GM10248 (cell line): ENCODE results near the gene FAM83C.

Experiments
- CTCF ChIA-PET: fragments of 300-600 bp; sonication (Branson Sonifier 250); formaldehyde crosslinking; extraction: SDS; loops from one replicate; lab custom pipeline; 2021; ENCODE audit warnings: antibody characterized with exemption; lab: Yijun Ruan, JAX
- POLR2A ChIA-PET: fragments of 350-650 bp; sonication (Branson Sonifier 250); formaldehyde crosslinking; extraction: SDS; loops from one replicate; lab custom pipeline; 2020; ENCODE audit warnings: antibody characterized with exemption; lab: Yijun Ruan, JAX
- DNase-seq: peaks from one replicate; pipeline ENCODE4 v3.0.0; 2012; ENCODE audit errors: extremely low spot score
- TF ChIP-seq, protein P1 (sequence below): IDR thresholded peaks from 2 replicates; pipeline ENCODE4 v1.5.1; 2012; ENCODE audit warnings: mild to moderate bottlenecking, low read depth; ENCODE audit errors: extremely low read depth, missing control alignments, control extremely low read depth

Gene FAM83C

DNA sequence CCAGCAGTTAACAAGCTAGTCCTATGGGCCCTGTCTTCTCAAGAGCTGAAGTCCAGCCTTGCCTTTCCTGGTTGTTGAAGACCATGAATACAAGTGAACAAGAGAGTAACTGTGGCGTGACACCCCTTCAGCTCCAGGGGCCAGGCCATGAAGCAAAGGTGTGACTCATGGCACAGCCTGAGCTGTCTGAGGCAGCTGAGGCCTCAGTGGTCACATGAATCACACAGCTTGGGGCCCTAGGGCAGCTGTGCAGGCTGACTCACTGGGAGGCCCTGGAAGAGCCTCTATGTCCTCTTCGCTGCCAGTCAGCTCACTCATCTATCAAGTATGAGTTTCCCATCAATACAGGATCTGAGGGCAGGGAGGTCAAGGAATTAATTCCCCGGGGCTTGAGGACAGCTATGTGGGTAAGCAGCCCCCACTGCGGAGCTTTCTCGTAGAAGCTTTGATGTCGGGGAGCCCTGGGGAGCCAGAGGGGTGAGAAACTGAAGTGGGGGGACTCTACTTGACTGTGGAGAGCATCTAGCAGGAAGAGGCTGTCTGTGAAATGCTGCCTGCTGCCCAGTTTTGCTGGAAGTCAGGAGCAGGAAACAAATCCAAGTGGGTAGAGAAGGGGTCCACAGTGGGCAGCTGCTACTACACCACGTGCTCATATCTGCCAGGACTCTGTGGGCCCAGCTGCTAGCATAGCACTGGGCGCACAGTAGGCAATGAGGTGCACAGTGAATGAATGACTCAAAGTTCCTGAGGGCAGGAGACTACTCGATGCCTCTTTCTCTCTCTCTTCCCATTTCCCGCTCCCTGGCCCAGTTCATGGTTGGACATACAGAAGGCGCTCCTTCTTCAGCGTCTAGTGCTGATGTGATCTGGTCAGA, 13.7 kb upstream of the FAM83C start:
- ChIA-PET CTCF (interaction anchor here (0.7 to 13.6 kb wide), 20 partner anchors 3 to 744 kb away, joined by 3 to 108 read pairs (median 4); partner anchors contain the start of genes CEP250 and GDF5), POLR2A (interaction anchor here (0.6 kb wide), 1 partner anchor 427 kb away, joined by 5 read pairs; no protein-coding TSS in a partner anchor)
- TF ChIP-seq, protein P1, sequence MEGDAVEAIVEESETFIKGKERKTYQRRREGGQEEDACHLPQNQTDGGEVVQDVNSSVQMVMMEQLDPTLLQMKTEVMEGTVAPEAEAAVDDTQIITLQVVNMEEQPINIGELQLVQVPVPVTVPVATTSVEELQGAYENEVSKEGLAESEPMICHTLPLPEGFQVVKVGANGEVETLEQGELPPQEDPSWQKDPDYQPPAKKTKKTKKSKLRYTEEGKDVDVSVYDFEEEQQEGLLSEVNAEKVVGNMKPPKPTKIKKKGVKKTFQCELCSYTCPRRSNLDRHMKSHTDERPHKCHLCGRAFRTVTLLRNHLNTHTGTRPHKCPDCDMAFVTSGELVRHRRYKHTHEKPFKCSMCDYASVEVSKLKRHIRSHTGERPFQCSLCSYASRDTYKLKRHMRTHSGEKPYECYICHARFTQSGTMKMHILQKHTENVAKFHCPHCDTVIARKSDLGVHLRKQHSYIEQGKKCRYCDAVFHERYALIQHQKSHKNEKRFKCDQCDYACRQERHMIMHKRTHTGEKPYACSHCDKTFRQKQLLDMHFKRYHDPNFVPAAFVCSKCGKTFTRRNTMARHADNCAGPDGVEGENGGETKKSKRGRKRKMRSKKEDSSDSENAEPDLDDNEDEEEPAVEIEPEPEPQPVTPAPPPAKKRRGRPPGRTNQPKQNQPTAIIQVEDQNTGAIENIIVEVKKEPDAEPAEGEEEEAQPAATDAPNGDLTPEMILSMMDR = no peak
- DNase-seq = no peak

- TF ChIP-seq, protein P1 = no peak
- POLR2A ChIA-PET = no interaction called here
- DNase-seq = no peak
- CTCF ChIA-PET = interaction anchor here (0.9 to 13.6 kb wide), 24 partner anchors 4 to 686 kb away, joined by 3 to 108 read pairs (median 6); partner anchors contain the start of genes CEP250 and GDF5
These were observed 12.7 kb upstream of the FAM83C start for GRCh38 chr20:35304956-35305355.

DNA sequence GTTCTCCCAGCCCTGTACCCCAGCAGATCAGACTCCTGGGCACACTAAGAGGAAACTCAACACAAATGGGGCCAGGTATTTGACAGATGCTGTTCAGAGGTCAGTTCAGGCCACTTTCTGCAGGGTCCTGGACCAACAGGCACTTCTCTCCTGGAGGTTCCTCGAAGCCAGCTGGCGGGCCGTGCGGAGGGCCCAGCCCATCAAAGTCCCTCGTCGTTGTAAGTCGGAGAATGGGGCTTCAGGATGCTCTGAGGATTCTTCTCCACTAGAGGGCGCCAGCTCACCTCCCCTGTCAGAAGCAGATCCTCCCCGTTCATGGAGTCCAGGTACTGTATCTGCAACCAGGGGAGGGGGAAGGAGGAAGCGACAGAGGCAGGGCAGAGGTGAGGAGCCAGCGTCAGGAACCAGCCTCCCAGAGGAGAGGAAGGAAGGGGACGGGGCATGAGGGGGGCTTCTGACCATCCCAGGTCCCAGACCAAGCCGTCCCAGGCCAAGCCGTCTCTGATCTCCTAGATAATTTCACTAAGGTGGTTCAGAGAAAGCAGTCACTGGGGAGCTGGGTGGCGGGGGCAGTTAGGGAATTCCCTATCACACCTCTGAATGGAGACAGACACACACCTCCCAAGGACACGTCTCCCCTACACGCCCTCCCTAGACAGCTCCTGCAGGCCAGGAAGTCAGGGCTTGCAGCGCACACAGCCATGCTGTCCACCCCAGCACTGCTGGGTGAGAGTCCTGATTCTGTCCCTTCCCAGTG, 11.7 kb upstream of the FAM83C start:
- ChIA-PET POLR2A (interaction anchor here (0.6 kb wide), 1 partner anchor 19 kb away, joined by 6 read pairs; the partner anchor contains the start of gene EIF6), CTCF (interaction anchor here (0.8 to 13.6 kb wide), 42 partner anchors 5 to 471 kb away, joined by 3 to 108 read pairs (median 4); partner anchors contain the start of genes CEP250, EIF6, GDF5 and MMP24OS)
- peak; percentile 88 for DNase-seq
- TF ChIP-seq, protein P1 = peak; percentile 81

DNA sequence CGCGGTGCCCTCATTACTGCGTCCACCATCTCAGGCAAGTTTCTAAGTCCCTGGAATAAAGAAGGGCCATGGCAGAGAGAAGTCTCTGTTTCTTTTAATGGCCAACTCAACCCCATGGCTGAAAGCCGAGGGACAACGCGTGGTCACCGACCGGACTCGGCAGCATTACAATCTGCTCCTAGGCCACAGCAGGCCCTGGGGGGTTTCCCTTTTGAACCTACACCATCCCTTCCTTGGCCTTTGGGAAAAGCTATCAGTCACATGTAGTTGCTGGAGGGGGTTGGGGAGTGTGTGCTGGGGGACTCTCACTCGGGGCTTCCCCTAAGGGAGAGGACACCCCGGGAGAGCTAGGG, 11.1 kb upstream of the FAM83C start:
- no peak for DNase-seq
- CTCF ChIA-PET = interaction anchor here (0.8 to 13.6 kb wide), 37 partner anchors 4 to 470 kb away, joined by 3 to 108 read pairs (median 6); partner anchors contain the start of genes CEP250, EIF6, GDF5 and MMP24OS
- TF ChIP-seq, protein P1 = no peak
- POLR2A ChIA-PET = no interaction called here

GRCh38 chr20:35302421-35303335, 10.5 kb upstream of the FAM83C start:
- ChIA-PET CTCF (interaction anchor here (0.8 to 13.6 kb wide), 28 partner anchors 4 to 470 kb away, joined by 3 to 108 read pairs (median 7); partner anchors contain the start of genes CEP250, EIF6, GDF5 and MMP24OS), POLR2A (no interaction called here)
- DNase-seq = no peak
- TF ChIP-seq, protein P1 = no peak
